Mucosa of descending colon (tissue), 3 donors: ENCODE results near the gene GPR162. TPM values are rescaled to one million over a fixed set of nuclear protein-coding genes. Genes with fewer than 3 reads are reported as not detected.
A peak's percentile ranks its signal among the peaks of the same experiment; 100 is the strongest.

Source experiments
- ATAC-seq: fragments of 200-7000 bp; cut with Tn5 transposase; one replicate; pipeline ENCODE4 v1.9.1; 2020; ENCODE audit warnings: mild to moderate bottlenecking, moderate library complexity
- DNase-seq, 3 donors: peaks; one replicate each; pipeline ENCODE4 v3.0.0-alpha.2; 2020
- H3K36me3 ChIP-seq: fragments of 200-600 bp; one replicate; pipeline ENCODE4 v1.8.0; 2021; ENCODE audit warnings: low read depth, mild to moderate bottlenecking
- H3K4me1 ChIP-seq: fragments of 200-600 bp; one replicate; pipeline ENCODE4 v1.8.0; 2021; ENCODE audit warnings: low read depth, mild to moderate bottlenecking
- H3K4me3 ChIP-seq: fragments of 200-600 bp; one replicate; pipeline ENCODE4 v1.8.0; 2021; ENCODE audit warnings: mild to moderate bottlenecking
- H3K9me3 ChIP-seq: fragments of 200-600 bp; one replicate; pipeline ENCODE4 v1.8.0; 2021; ENCODE audit warnings: mild to moderate bottlenecking
- CTCF ChIP-seq: fragments of 200-600 bp; IDR thresholded peaks from one replicate; pipeline ENCODE4 v1.8.0; 2022; ENCODE audit warnings: antibody characterized with exemption, mild to moderate bottlenecking
- intact Hi-C, 2 donors: fragments of 100-400 bp; cut with DNase I in 1 of 2; cut with micrococcal nuclease in 1 of 2; formaldehyde crosslinking; loops; one replicate each; pipeline versions ENCODE4 v1.11.0 to v1.11.1; 2022; cut with DNase I, micrococcal nuclease
- total RNA-seq, 3 donors: library from RNA; stranded (reverse); fragmentation: NEBNext Ultra II Directional in 2 of 3; extraction: Animal tissue kit (Norgen Biotek cat#: 25700) in 2 of 3; gene quantifications; one replicate each; pipeline versions ENCODE4 v1.2.1 to v1.2.4, GENCODE V29; 2021 to 2023
- donor health status: DM: no; HTN: no; CAD: no; lungs with moderate emphysema.
- donor health status: DM: no; HTN: no; CAD: no.
- donor health status: DM: no; HTN: yes; CAD: no.

GPR162 gene
- total RNA-seq, 3 donors from 2014 or later, result 1.7 to 18.6 (median 3.1) TPM

GRCh38 chr12:6837370-6838060 lies 15.9 kb downstream of the GPR162 start:
- intact Hi-C loops, result no loop called here
- no peak for TF ChIP-seq CTCF
- H3K4me1 ChIP-seq, result no peaks in the 10 kb centered on the region
- no peak for DNase-seq
- no peak for ATAC-seq
- no peak overlapping the region for H3K4me3 ChIP-seq
- H3K36me3 ChIP-seq, result no peaks in the 10 kb centered on the region
- H3K9me3 ChIP-seq, result no peaks in the 10 kb centered on the region

GRCh38 chr12:6838854-6839253 lies 17.2 kb downstream of the GPR162 start:
- H3K4me1 ChIP-seq, result no peaks in the 10 kb centered on the region
- intact Hi-C loops, result no loop called here
- no peak for ATAC-seq
- DNase-seq, result no peak
- no peak for TF ChIP-seq CTCF
- H3K36me3 ChIP-seq, result no peaks in the 10 kb centered on the region
- no peaks in the 10 kb centered on the region for H3K9me3 ChIP-seq
- H3K4me3 ChIP-seq, result no peak overlapping the region

GRCh38 chr12:6839482-6840201 lies 18.0 kb downstream of the GPR162 start:
- ATAC-seq (peak; percentile 56), DNase-seq (peak; percentile 34 to 75 (median 52))
- Histone ChIP-seq H3K4me3 (no peak overlapping the region), H3K9me3 (no peaks in the 10 kb centered on the region), H3K36me3 (no peaks in the 10 kb centered on the region), H3K4me1 (no peaks in the 10 kb centered on the region)
- TF ChIP-seq CTCF, result no peak
- intact Hi-C loops, result no loop called here

- no peaks in the 10 kb centered on the region for H3K36me3 ChIP-seq
- ATAC-seq (no peak), DNase-seq (no peak)
- no peak for TF ChIP-seq CTCF
- H3K4me3 ChIP-seq, result no peak overlapping the region
- H3K9me3 ChIP-seq, result no peaks in the 10 kb centered on the region
- intact Hi-C loops, result no loop called here
- no peaks in the 10 kb centered on the region for H3K4me1 ChIP-seq
These were observed 18.7 kb downstream of the GPR162 start for GRCh38 chr12:6840330-6840729.

DNA sequence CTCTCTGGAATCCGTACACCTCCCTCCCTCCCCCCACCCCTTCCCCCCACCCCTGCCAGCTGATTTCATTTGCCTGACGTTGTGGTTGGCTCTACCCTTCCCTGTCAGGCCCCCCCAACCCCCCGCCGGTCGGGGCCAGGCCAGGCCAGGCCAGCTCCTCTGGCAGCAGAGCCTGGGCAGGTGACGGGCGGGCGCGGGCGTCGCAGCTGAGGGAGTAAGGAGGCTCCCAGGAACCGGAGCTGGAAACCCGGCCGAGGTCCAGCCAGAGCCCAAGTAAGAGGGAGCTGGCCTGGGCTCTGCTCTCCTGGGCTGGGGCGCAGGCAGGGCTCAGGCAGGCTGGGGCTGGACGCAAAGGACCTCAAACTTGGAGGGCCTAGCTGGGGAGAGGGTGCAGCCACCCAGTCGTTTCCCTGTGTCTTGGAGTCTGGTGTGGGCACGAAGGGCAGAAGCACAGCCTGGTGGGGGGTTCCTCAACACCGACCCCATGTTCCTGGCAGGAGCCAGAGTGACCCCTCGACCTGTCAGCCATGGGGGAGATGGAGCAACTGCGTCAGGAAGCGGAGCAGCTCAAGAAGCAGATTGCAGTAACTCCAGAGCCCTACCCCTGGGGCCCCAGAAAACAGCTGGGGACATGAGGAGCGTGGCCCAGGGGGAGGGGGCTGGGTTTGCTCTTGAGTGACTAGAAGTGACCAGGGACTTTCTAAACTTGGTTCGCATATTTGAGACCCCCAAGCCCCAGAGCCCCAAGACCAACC lies 19.3 kb downstream of the GPR162 start, which contains the start of gene GNB3:
TSS of gene GNB3 (plus strand) at position 165 of the 755 bp plus-strand sequence. CDS start at position 528, 363 bp downstream.
- Histone ChIP-seq H3K36me3 (no peaks in the 10 kb centered on the region), H3K9me3 (no peaks in the 10 kb centered on the region), H3K4me3 (no peak within 1 kb of the TSS), H3K4me1 (no peaks in the 10 kb centered on the region)
- DNase-seq, result peak in 1 of 3 donors; percentile 40
- no peak for TF ChIP-seq CTCF
- intact Hi-C loops, result no loop called here
- ATAC-seq, result no peak
